Panc1 (cell line): Measurements from ENCODE around the gene ZDHHC8.

Experiments used
- POLR2AphosphoS5 ChIP-seq: IDR thresholded peaks from 2 replicates; pipeline ENCODE4 v1.6.1; 2012; ENCODE audit warnings: mild to moderate bottlenecking, low read depth, low read length, moderate library complexity
- SIN3A ChIP-seq: IDR thresholded peaks from 2 replicates; pipeline ENCODE4 v1.6.1; 2012; ENCODE audit warnings: low read depth, mild to moderate bottlenecking, low read length, moderate library complexity, borderline replicate concordance; ENCODE audit not compliant: insufficient read depth
- TF ChIP-seq, protein P1 (sequence below): fragments of 450-650 bp; IDR thresholded peaks from 2 replicates; pipeline ENCODE4 v1.5.1; 2017; ENCODE audit warnings: mild to moderate bottlenecking

DNA sequence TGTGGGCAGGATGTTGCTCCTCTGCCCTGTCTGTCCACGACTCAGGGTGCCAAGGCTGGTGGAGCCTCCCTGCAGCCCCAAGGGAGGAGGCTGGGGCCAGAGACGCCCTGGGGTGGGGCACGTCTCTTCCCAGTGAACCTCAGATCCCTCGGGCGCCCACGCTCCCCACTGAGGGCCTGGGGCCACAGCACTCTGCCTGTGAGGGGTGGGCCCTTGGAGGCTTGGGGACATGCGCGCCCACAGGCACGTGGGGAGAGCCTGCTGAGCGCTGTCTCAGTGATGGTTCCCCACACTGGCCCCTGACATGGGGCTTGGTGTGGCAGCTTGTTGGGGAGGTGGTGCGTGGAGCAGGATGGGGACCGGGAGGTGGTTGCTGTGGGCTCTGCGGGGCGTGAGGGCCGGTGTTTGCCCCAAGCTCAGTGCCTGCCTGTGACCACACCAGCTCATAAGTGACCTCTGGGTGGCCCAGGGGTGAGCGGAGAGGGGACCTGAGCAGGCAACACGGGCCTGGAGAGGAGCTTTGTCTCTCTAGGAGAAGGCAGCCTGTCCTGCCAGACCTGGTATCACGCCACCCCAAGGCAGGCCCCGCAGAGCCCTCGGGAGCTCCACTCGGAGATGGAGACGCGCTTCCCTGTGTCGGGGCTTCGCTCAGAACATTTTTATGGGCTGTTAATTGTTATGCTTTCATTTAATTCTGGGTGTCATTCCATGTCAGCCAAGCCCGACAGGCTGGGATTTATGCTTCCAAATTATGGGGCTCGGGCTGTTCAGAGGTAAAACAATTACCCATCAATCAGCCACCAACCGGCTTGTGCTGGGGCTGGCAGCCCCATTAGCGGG, 46.7 kb downstream of the ZDHHC8 start:
- TF ChIP-seq, protein P1, sequence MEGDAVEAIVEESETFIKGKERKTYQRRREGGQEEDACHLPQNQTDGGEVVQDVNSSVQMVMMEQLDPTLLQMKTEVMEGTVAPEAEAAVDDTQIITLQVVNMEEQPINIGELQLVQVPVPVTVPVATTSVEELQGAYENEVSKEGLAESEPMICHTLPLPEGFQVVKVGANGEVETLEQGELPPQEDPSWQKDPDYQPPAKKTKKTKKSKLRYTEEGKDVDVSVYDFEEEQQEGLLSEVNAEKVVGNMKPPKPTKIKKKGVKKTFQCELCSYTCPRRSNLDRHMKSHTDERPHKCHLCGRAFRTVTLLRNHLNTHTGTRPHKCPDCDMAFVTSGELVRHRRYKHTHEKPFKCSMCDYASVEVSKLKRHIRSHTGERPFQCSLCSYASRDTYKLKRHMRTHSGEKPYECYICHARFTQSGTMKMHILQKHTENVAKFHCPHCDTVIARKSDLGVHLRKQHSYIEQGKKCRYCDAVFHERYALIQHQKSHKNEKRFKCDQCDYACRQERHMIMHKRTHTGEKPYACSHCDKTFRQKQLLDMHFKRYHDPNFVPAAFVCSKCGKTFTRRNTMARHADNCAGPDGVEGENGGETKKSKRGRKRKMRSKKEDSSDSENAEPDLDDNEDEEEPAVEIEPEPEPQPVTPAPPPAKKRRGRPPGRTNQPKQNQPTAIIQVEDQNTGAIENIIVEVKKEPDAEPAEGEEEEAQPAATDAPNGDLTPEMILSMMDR, result no peak
- no peak for TF ChIP-seq POLR2AphosphoS5
- TF ChIP-seq SIN3A, result no peak
